ENCODE results near the gene KCNJ14.
"Not testable (repeated sequence)": the region's sequence is repeated elsewhere in the genome, so short reads cannot be mapped to it uniquely, and the experiment has no call there.

The KCNJ14 gene

GRCh38 chr19:48473161-48473966 is 18.0 kb downstream of the KCNJ14 start:
- no peak for DNase-seq

- no peak for DNase-seq
These were observed 18.8 kb downstream of the KCNJ14 start for GRCh38 chr19:48474084-48474592.

- DNase-seq, result no peak
These were observed 20.1 kb downstream of the KCNJ14 start for GRCh38 chr19:48475369-48476068.

- DNase-seq, result no peak
These were observed 20.8 kb downstream of the KCNJ14 start for GRCh38 chr19:48476176-48476575.

- DNase-seq, result no peak
These were observed 21.8 kb downstream of the KCNJ14 start for GRCh38 chr19:48477067-48477685.

GRCh38 chr19:48477698-48478338 is 22.4 kb downstream of the KCNJ14 start:
- DNase-seq, result no peak

- DNase-seq, result no peak
These were observed 23.2 kb downstream of the KCNJ14 start for GRCh38 chr19:48478339-48479256.

- no peak for DNase-seq
These were observed 24.3 kb downstream of the KCNJ14 start for GRCh38 chr19:48479686-48480085.

GRCh38 chr19:48480183-48480557 is 24.8 kb downstream of the KCNJ14 start:
- DNase-seq, result peak in 1 of 4 experiments; percentile 17

GRCh38 chr19:48480558-48481500 is 25.5 kb downstream of the KCNJ14 start:
- peak in 3 of 4 experiments; percentile 12 to 45 (median 26) for DNase-seq

- DNase-seq, result no peak
These were observed 26.7 kb downstream of the KCNJ14 start for GRCh38 chr19:48481846-48482639.

- no peak for DNase-seq
These were observed 27.9 kb downstream of the KCNJ14 start for GRCh38 chr19:48483301-48483700.

GRCh38 chr19:48484247-48484893 is 29.0 kb downstream of the KCNJ14 start:
- DNase-seq, result no peak

- no peak for DNase-seq
These were observed 29.7 kb downstream of the KCNJ14 start for GRCh38 chr19:48484931-48485612.

- not testable (repeated sequence) for DNase-seq
These were observed 31.3 kb downstream of the KCNJ14 start for GRCh38 chr19:48486706-48487105.

GRCh38 chr19:48487544-48487943 is 32.2 kb downstream of the KCNJ14 start:
- no peak for DNase-seq

- DNase-seq, result no peak
These were observed 32.6 kb downstream of the KCNJ14 start for GRCh38 chr19:48487948-48488347.

- DNase-seq, result not testable (repeated sequence)
These were observed 33.1 kb downstream of the KCNJ14 start for GRCh38 chr19:48488478-48488877.

Data from activated CD4-positive, CD25-positive, alpha-beta regulatory T cell (primary cell).